Activated CD4-positive, alpha-beta T cell treated with anti-CD3 and anti-CD28 coated beads, Interleukin-2, amount 50 U/mL, for 24 hours (primary cell): ENCODE data around the gene MARK3.

ENCODE experiments used
- DNase-seq, 2 donors: peaks; one replicate each; pipeline ENCODE4 v3.0.0-alpha.2; 2020; ENCODE audit warnings: low read depth in 1 of 2, low spot score in 1 of 2

Gene MARK3

GRCh38 chr14:103485504-103485903, 100.3 kb downstream of the MARK3 start:
- no peak for DNase-seq

GRCh38 chr14:103488071-103488470, 102.9 kb downstream of the MARK3 start:
- DNase-seq = no peak

- no peak for DNase-seq
Observed at GRCh38 chr14:103488960-103489359, 103.7 kb downstream of the MARK3 start.

GRCh38 chr14:103489621-103490020, 104.4 kb downstream of the MARK3 start:
- DNase-seq = no peak

- no peak for DNase-seq
Observed at GRCh38 chr14:103491691-103492090, 106.5 kb downstream of the MARK3 start.

- no peak for DNase-seq
Observed at GRCh38 chr14:103492156-103492925, 107.1 kb downstream of the MARK3 start.

- DNase-seq = no peak
Observed at GRCh38 chr14:103495854-103496253, 110.6 kb downstream of the MARK3 start.

GRCh38 chr14:103496776-103497175, 111.6 kb downstream of the MARK3 start:
- DNase-seq = no peak

GRCh38 chr14:103499709-103500108, 114.5 kb downstream of the MARK3 start:
- no peak for DNase-seq

GRCh38 chr14:103500148-103500990, 115.2 kb downstream of the MARK3 start:
- DNase-seq = peak; percentile 58

GRCh38 chr14:103501041-103501870, 116.0 kb downstream of the MARK3 start:
- no peak for DNase-seq

- DNase-seq = no peak
Observed at GRCh38 chr14:103501921-103502669, 116.9 kb downstream of the MARK3 start.

GRCh38 chr14:103502877-103503276, 117.7 kb downstream of the MARK3 start:
- DNase-seq = no peak

- no peak for DNase-seq
Observed at GRCh38 chr14:103503296-103503695, 118.1 kb downstream of the MARK3 start.

- no peak for DNase-seq
Observed at GRCh38 chr14:103504991-103505565, 119.9 kb downstream of the MARK3 start.

GRCh38 chr14:103507751-103508150, 122.5 kb downstream of the MARK3 start:
- no peak for DNase-seq

- DNase-seq = no peak
Observed at GRCh38 chr14:103508521-103509329, 123.5 kb downstream of the MARK3 start.

GRCh38 chr14:103509864-103510723, 124.9 kb downstream of the MARK3 start:
- no peak for DNase-seq
